NCI-H526 treated with DMSO at 0.1 percent for 48 hours (cell line): Measurements from ENCODE around the gene MAML3.
A peak's percentile ranks its signal among the peaks of the same experiment; 100 is the strongest.

Experiments used
- DNase-seq: peaks from one replicate; lab custom pipeline; 2025; lab: John Stamatoyannopoulos, UW

The MAML3 gene

GRCh38 chr4:140046016-140046415 is 108.0 kb downstream of the MAML3 start:
- DNase-seq: no peak

GRCh38 chr4:140044337-140044902 is 109.6 kb downstream of the MAML3 start:
- DNase-seq: no peak

- DNase-seq: no peak
These were observed 111.3 kb downstream of the MAML3 start for GRCh38 chr4:140042634-140043033.

GRCh38 chr4:140038031-140038533 is 115.9 kb downstream of the MAML3 start:
- no peak for DNase-seq

GRCh38 chr4:140037353-140038030 is 116.5 kb downstream of the MAML3 start:
- no peak for DNase-seq

- no peak for DNase-seq
These were observed 122.3 kb downstream of the MAML3 start for GRCh38 chr4:140031706-140032105.

- no peak for DNase-seq
These were observed 122.9 kb downstream of the MAML3 start for GRCh38 chr4:140031061-140031460.

GRCh38 chr4:140028676-140029517 is 125.1 kb downstream of the MAML3 start:
- DNase-seq: no peak

GRCh38 chr4:140028101-140028500 is 125.9 kb downstream of the MAML3 start:
- DNase-seq: no peak

- no peak for DNase-seq
These were observed 126.9 kb downstream of the MAML3 start for GRCh38 chr4:140027101-140027500.

- DNase-seq: no peak
These were observed 128.5 kb downstream of the MAML3 start for GRCh38 chr4:140025470-140025869.

- no peak for DNase-seq
These were observed 133.3 kb downstream of the MAML3 start for GRCh38 chr4:140020457-140021361.

GRCh38 chr4:140019619-140020347 is 134.2 kb downstream of the MAML3 start:
- peak; percentile 70 for DNase-seq

- peak; percentile 65 for DNase-seq
These were observed 134.9 kb downstream of the MAML3 start for GRCh38 chr4:140018931-140019618.

- no peak for DNase-seq
These were observed 139.7 kb downstream of the MAML3 start for GRCh38 chr4:140014284-140014683.

GRCh38 chr4:140012688-140013486 is 141.1 kb downstream of the MAML3 start:
- peak; percentile 53 for DNase-seq

GRCh38 chr4:140005699-140006098 is 148.3 kb downstream of the MAML3 start:
- peak; percentile 25 for DNase-seq

- peak; percentile 37 for DNase-seq
These were observed 148.9 kb downstream of the MAML3 start for GRCh38 chr4:140004922-140005627.

- peak; percentile 70 for DNase-seq
These were observed 149.5 kb downstream of the MAML3 start for GRCh38 chr4:140004549-140004895.
